ENCODE measurements around the gene ZNF780B.

ZNF780B gene

DNA sequence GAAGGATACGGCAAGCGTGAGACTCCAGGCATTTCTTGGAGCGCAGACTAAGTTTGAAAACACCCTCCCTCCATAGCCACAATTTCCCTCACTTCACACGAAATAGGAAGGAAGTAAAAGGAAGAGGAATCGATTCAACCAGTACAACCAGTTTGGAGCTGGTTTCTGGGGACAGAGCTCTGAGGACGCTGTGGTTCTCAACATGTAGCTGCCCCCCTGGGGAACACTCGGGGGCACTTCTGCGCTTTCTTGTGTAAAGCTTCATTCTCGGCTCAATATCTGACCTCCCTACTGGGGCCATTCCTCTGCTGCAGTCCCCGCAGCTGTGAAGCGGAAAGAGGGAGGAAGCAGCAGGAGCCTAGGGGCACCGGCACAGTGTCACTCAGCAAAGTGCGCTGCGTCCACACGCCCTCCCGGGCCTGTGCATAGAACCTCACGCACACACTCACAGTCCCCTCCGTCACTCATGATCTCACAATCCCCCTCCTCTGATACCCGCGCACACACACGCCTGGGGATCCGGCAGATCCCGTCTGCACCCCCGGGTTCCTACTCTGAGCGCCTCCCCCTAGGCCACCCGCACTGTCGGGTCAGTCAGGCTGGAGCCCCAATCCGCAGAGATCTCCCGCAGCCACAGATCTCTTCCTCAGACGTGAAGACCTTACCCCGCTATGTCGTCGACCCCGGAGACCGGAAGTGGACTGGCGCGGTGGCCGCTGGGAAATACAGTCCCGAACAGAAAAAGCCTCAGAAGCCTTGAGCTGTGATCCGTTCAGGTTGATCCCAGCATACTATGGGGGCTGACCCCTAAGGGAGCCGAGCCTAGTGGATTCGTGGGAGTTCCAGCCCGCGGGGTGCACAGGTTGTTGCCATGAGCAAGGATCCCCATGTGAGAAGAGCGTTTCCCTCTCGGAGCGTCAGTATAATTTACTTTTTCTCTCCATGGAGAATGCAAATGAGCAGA is 34.5 kb upstream of the ZNF780B start, which contains the start of gene ZNF780A:
ZNF780A (minus strand) TSS at position 703 of the 964 bp plus-strand sequence. CDS start 6,190 bp downstream, outside the sequence.
- H3K9ac ChIP-seq (ENCODE audit: insufficient read length, low read depth), result peak within 1 kb of the TSS; percentile 93
- no peaks in the 10 kb centered on the region for H3K4me1 ChIP-seq (ENCODE audit: insufficient read depth, insufficient read length)
- no peaks in the 10 kb centered on the region for H3K36me3 ChIP-seq (ENCODE audit: insufficient read depth, insufficient read length, low read length)
- peak within 1 kb of the TSS; percentile 88 for H3K4me3 ChIP-seq (ENCODE audit: insufficient read length, low read depth)
- no peak for TF ChIP-seq SUZ12 (IDR thresholded peaks at IDR 0.05; ENCODE audit: extremely low read depth, insufficient read depth, insufficient read length)
- TF ChIP-seq YY1 (IDR thresholded peaks at IDR 0.05; ENCODE audit: insufficient read depth, insufficient read length), result no peak
- no peak for TF ChIP-seq ZNF274 (IDR thresholded peaks at IDR 0.05; ENCODE audit: low read depth, low read length)
- DNase-seq (ENCODE audit: low read depth, low spot score), result peak; percentile 61
- no peaks in the 10 kb centered on the region for H3K9me3 ChIP-seq (ENCODE audit: insufficient read depth, low read length)
- no peaks in the 10 kb centered on the region for H3K27me3 ChIP-seq (ENCODE audit: insufficient read depth, insufficient read length)

DNA sequence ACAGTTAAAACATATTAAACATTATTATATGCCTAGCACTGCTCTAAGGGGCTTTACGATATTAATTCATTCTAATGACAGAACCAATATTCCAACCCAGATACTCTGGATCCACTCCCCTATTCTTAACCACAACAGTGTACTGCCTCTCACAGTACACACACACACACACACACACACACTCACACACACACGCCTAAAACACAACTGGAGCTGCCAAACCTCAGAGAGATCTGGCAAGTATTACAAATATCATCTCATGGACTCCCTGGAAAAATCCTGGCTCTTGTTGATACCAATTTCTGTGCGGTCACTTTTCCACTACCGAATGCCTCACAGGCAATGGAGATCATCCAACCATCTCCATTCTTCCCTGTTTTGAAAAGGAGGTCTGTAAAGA is 33.4 kb upstream of the ZNF780B start:
- peak overlapping the region; percentile 88 for H3K4me3 ChIP-seq (ENCODE audit: insufficient read length, low read depth)
- H3K9me3 ChIP-seq (ENCODE audit: insufficient read depth, low read length), result no peaks in the 10 kb centered on the region
- DNase-seq (ENCODE audit: low read depth, low spot score), result no peak
- no peak overlapping the region for H3K9ac ChIP-seq (ENCODE audit: insufficient read length, low read depth)
- no peaks in the 10 kb centered on the region for H3K36me3 ChIP-seq (ENCODE audit: insufficient read depth, insufficient read length, low read length)
- TF ChIP-seq YY1 (IDR thresholded peaks at IDR 0.05; ENCODE audit: insufficient read depth, insufficient read length) (no peak), SUZ12 (IDR thresholded peaks at IDR 0.05; ENCODE audit: extremely low read depth, insufficient read depth, insufficient read length) (no peak), ZNF274 (IDR thresholded peaks at IDR 0.05; ENCODE audit: low read depth, low read length) (no peak)
- no peaks in the 10 kb centered on the region for H3K4me1 ChIP-seq (ENCODE audit: insufficient read depth, insufficient read length)
- no peaks in the 10 kb centered on the region for H3K27me3 ChIP-seq (ENCODE audit: insufficient read depth, insufficient read length)

DNA sequence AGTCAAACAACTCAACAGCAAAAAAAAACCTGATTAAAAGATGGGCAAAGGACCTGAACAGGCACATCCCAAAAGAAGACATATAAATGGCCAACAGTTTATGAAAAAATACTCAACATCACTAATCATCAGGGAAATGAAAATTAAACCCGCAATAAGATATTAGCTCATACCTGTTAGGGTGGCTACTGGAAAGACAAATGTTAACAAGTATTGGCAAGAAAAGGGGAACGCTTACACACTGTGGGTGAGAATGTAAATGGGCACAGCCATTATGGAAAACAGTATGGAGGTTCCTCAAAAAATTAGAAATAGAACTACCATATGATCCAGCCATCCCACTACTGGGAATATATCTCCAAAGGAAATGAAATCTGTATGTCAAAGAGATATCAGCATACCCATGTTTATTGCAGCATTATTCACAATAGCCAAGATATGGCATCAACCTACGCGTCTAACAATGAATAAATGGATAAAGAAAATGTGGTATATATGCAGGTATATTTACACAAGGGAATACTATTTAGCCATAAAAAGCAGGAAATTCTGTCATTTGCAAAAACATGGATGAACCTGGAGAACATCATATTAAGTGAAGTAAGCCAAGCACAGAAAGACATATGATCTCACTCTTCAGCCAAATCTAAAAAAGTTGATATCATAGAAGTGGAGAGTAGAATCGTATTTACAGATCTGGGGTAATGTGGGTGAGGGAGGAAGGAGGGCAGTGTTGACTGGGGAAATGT is 32.4 kb upstream of the ZNF780B start:
- no peak for TF ChIP-seq ZNF274 (IDR thresholded peaks at IDR 0.05; ENCODE audit: low read depth, low read length)
- no peak for TF ChIP-seq YY1 (IDR thresholded peaks at IDR 0.05; ENCODE audit: insufficient read depth, insufficient read length)
- TF ChIP-seq SUZ12 (IDR thresholded peaks at IDR 0.05; ENCODE audit: extremely low read depth, insufficient read depth, insufficient read length), result no peak

DNA sequence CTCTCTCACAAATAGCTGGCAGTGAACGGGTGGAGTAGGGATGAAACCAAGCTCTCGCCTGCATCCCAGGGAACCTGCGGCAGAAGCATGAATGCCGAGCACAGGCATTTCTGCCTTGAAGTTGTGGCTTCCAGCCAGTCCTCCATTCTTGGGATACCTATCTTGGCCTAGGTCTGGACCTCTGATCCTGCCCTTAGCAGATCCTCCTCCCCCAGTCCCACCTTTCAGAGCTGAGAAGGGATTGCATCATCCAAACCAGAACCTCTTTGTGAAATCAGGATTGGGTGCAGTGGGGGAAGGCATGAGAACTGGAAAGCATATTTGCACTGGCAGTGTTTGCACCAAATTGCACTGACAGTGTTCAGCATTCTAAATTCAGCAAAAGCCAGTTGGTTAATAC is 28.9 kb upstream of the ZNF780B start:
- TF ChIP-seq ZNF274 (IDR thresholded peaks at IDR 0.05; ENCODE audit: low read depth, low read length) (no peak), YY1 (IDR thresholded peaks at IDR 0.05; ENCODE audit: insufficient read depth, insufficient read length) (no peak), SUZ12 (IDR thresholded peaks at IDR 0.05; ENCODE audit: extremely low read depth, insufficient read depth, insufficient read length) (no peak)
- Histone ChIP-seq H3K4me3 (ENCODE audit: insufficient read length, low read depth) (no peak overlapping the region), H3K9me3 (ENCODE audit: insufficient read depth, low read length) (peaks cover 6% of the 10 kb centered on the region; the same call in 1 of the 2 replicates), H3K9ac (ENCODE audit: insufficient read length, low read depth) (no peak overlapping the region), H3K4me1 (ENCODE audit: insufficient read depth, insufficient read length) (no peaks in the 10 kb centered on the region), H3K36me3 (ENCODE audit: insufficient read depth, insufficient read length, low read length) (peaks cover 37% of the 10 kb centered on the region), H3K27me3 (ENCODE audit: insufficient read depth, insufficient read length) (no peaks in the 10 kb centered on the region)
- DNase-seq (ENCODE audit: low read depth, low spot score), result no peak

More for the DNA sequence above, 32.4 kb upstream of the ZNF780B start:
- no peaks in the 10 kb centered on the region for H3K27me3 ChIP-seq (ENCODE audit: insufficient read depth, insufficient read length)
- H3K4me1 ChIP-seq (ENCODE audit: insufficient read depth, insufficient read length), result no peaks in the 10 kb centered on the region
- DNase-seq (ENCODE audit: low read depth, low spot score), result no peak
- H3K9ac ChIP-seq (ENCODE audit: insufficient read length, low read depth), result no peak overlapping the region
- no peak overlapping the region for H3K4me3 ChIP-seq (ENCODE audit: insufficient read length, low read depth)
- H3K36me3 ChIP-seq (ENCODE audit: insufficient read depth, insufficient read length, low read length), result peaks cover 4% of the 10 kb centered on the region
- H3K9me3 ChIP-seq (ENCODE audit: insufficient read depth, low read length), result no peaks in the 10 kb centered on the region

DNA sequence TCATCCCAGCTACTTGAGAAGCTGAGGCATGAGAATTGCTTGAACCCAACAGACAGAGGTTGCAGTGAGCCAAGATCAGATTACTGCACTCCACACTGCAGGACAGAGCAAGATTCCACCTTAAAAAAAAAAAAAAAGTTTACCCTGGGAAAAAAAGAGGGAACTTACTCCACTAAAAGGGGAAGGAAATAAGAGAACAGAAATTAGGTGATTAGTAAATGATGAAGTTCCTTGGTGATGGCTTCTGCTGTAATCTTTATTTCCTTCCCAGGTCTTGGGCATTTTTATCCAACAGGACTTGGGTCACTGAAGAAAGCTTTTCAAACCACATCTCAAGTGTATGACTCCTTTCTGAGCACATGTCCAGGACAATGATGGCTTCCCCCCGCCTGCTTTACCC is 25.4 kb upstream of the ZNF780B start:
- no peak for TF ChIP-seq YY1 (IDR thresholded peaks at IDR 0.05; ENCODE audit: insufficient read depth, insufficient read length)
- TF ChIP-seq ZNF274 (IDR thresholded peaks at IDR 0.05; ENCODE audit: low read depth, low read length), result no peak
- TF ChIP-seq SUZ12 (IDR thresholded peaks at IDR 0.05; ENCODE audit: extremely low read depth, insufficient read depth, insufficient read length), result no peak
- DNase-seq (ENCODE audit: low read depth, low spot score), result no peak
- no peaks in the 10 kb centered on the region for H3K4me1 ChIP-seq (ENCODE audit: insufficient read depth, insufficient read length)
- no peaks in the 10 kb centered on the region for H3K27me3 ChIP-seq (ENCODE audit: insufficient read depth, insufficient read length)
- no peak overlapping the region for H3K4me3 ChIP-seq (ENCODE audit: insufficient read length, low read depth)
- peaks cover 46% of the 10 kb centered on the region for H3K36me3 ChIP-seq (ENCODE audit: insufficient read depth, insufficient read length, low read length)
- H3K9me3 ChIP-seq (ENCODE audit: insufficient read depth, low read length), result peaks cover 28% of the 10 kb centered on the region
- no peak overlapping the region for H3K9ac ChIP-seq (ENCODE audit: insufficient read length, low read depth)

DNA sequence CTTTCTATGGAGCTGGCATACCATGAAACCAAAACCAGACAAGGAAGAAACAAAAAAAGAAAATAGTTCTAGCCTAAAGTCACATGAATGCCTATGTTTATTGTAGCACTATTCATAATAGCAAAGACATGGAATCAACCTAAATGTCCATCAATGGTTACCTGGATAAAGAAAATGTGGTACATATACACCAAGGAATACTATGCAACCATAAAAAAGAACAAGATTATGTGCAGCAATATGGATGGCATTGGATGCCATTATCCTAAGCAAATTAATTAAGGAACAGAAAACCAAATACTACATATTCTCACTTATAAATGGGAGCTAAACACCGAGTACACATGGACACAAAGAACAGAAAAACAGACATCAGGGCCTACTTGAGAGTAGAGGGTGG is 24.3 kb upstream of the ZNF780B start:
- Histone ChIP-seq H3K27me3 (ENCODE audit: insufficient read depth, insufficient read length) (no peaks in the 10 kb centered on the region), H3K9ac (ENCODE audit: insufficient read length, low read depth) (no peak overlapping the region), H3K36me3 (ENCODE audit: insufficient read depth, insufficient read length, low read length) (peaks cover 55% of the 10 kb centered on the region), H3K4me3 (ENCODE audit: insufficient read length, low read depth) (no peak overlapping the region), H3K9me3 (ENCODE audit: insufficient read depth, low read length) (peaks cover 39% of the 10 kb centered on the region), H3K4me1 (ENCODE audit: insufficient read depth, insufficient read length) (no peaks in the 10 kb centered on the region)
- DNase-seq (ENCODE audit: low read depth, low spot score), result no peak
- TF ChIP-seq ZNF274 (IDR thresholded peaks at IDR 0.05; ENCODE audit: low read depth, low read length) (no peak), SUZ12 (IDR thresholded peaks at IDR 0.05; ENCODE audit: extremely low read depth, insufficient read depth, insufficient read length) (no peak), YY1 (IDR thresholded peaks at IDR 0.05; ENCODE audit: insufficient read depth, insufficient read length) (no peak)

DNA sequence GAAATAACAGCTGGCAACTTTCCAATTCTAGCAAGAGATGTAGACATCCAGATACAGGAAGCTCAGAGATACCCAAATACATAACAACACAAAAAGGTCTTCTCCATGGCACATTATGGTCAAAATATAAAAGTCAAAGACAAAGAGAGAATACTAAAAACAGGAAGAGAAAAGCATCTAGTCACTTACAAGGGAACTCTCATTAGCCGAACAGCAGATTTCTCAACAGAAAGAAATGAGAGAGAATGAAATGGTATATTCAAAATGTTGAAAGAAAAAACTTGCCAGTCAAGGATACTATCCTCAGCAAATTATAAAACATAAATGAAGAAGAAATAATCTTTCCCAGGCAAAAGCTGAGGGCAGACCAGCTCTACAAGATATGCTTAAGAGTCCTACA is 22.3 kb upstream of the ZNF780B start:
- Histone ChIP-seq H3K4me3 (ENCODE audit: insufficient read length, low read depth) (no peak overlapping the region), H3K36me3 (ENCODE audit: insufficient read depth, insufficient read length, low read length) (peaks cover 68% of the 10 kb centered on the region), H3K4me1 (ENCODE audit: insufficient read depth, insufficient read length) (no peaks in the 10 kb centered on the region), H3K9me3 (ENCODE audit: insufficient read depth, low read length) (peaks cover 57% of the 10 kb centered on the region), H3K27me3 (ENCODE audit: insufficient read depth, insufficient read length) (no peaks in the 10 kb centered on the region), H3K9ac (ENCODE audit: insufficient read length, low read depth) (no peak overlapping the region)
- DNase-seq (ENCODE audit: low read depth, low spot score), result no peak
- TF ChIP-seq ZNF274 (IDR thresholded peaks at IDR 0.05; ENCODE audit: low read depth, low read length) (no peak), SUZ12 (IDR thresholded peaks at IDR 0.05; ENCODE audit: extremely low read depth, insufficient read depth, insufficient read length) (no peak), YY1 (IDR thresholded peaks at IDR 0.05; ENCODE audit: insufficient read depth, insufficient read length) (no peak)
